NB4 (cell line): ENCODE data around the gene STK32B.

ENCODE experiments used
- MYC ChIP-seq: IDR thresholded peaks from 2 replicates; pipeline ENCODE4 v1.6.1; 2011; ENCODE audit warnings: low read depth, low read length
- POLR2A ChIP-seq: IDR thresholded peaks from 2 replicates; pipeline ENCODE4 v1.6.1; 2011; ENCODE audit warnings: mild to moderate bottlenecking; ENCODE audit not compliant: insufficient read length; ENCODE audit errors: extremely low read depth
- TF ChIP-seq, protein P1 (sequence below): IDR thresholded peaks from one replicate; pipeline ENCODE4 v1.5.1; 2012; ENCODE audit warnings: low read depth, low read length
- TF ChIP-seq, protein P2 (sequence below): IDR thresholded peaks from 2 replicates; pipeline ENCODE4 v1.6.1; 2011; ENCODE audit warnings: low read depth, low read length

DNA sequence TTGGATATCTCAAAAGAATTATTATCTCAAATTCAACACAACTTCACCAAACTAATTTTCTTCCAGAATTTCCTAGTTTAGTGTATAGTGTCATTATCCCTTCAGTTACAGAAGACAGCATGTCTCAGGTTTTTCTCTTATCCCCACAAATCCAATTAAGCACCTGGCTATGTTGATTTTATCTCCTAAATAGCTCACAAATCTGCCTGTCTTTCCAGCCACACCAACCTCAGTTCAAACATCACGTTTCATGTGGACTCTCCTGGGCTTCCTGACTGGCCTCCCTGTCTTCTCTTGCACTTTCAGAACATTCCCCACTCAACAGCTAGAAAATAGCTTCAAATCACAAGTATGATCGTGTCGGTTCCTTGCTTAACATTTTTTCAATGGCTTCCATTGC, 14.8 kb downstream of the STK32B start:
- TF ChIP-seq, protein P1, sequence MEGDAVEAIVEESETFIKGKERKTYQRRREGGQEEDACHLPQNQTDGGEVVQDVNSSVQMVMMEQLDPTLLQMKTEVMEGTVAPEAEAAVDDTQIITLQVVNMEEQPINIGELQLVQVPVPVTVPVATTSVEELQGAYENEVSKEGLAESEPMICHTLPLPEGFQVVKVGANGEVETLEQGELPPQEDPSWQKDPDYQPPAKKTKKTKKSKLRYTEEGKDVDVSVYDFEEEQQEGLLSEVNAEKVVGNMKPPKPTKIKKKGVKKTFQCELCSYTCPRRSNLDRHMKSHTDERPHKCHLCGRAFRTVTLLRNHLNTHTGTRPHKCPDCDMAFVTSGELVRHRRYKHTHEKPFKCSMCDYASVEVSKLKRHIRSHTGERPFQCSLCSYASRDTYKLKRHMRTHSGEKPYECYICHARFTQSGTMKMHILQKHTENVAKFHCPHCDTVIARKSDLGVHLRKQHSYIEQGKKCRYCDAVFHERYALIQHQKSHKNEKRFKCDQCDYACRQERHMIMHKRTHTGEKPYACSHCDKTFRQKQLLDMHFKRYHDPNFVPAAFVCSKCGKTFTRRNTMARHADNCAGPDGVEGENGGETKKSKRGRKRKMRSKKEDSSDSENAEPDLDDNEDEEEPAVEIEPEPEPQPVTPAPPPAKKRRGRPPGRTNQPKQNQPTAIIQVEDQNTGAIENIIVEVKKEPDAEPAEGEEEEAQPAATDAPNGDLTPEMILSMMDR, result no peak
- no peak for TF ChIP-seq POLR2A
- TF ChIP-seq, protein P2, sequence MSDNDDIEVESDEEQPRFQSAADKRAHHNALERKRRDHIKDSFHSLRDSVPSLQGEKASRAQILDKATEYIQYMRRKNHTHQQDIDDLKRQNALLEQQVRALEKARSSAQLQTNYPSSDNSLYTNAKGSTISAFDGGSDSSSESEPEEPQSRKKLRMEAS, result no peak
- no peak for TF ChIP-seq MYC
